Duodenal mucosa (tissue), 2 donors: ENCODE data around the gene TMEM219.
"Not testable (repeated sequence)": the region's sequence is repeated elsewhere in the genome, so short reads cannot be mapped to it uniquely, and the experiment has no call there.

Source experiments
- H3K27ac ChIP-seq: one replicate; pipeline ENCODE4 v1.7.0; 2013; ENCODE audit warnings: low read depth, low read length
- H3K27me3 ChIP-seq, 2 donors: one replicate each; pipeline ENCODE4 v1.7.0; 2013; ENCODE audit warnings: low read length in 2 of 2, control low read depth in 1 of 2; ENCODE audit not compliant: insufficient read depth in 2 of 2, control insufficient read depth in 1 of 2
- H3K36me3 ChIP-seq, 2 donors: one replicate each; pipeline ENCODE4 v1.7.0; 2013; ENCODE audit warnings: low read length in 2 of 2, control low read depth in 1 of 2; ENCODE audit not compliant: insufficient read depth in 2 of 2, control insufficient read depth in 1 of 2
- H3K4me1 ChIP-seq, 2 donors: one replicate each; pipeline ENCODE4 v1.7.0; 2013; ENCODE audit warnings: low read length in 2 of 2, control low read depth in 1 of 2; ENCODE audit not compliant: insufficient read depth in 2 of 2, control insufficient read depth in 1 of 2
- H3K4me3 ChIP-seq, 2 donors: one replicate each; pipeline ENCODE4 v1.7.0; 2013; ENCODE audit warnings: low read length in 2 of 2, low read depth in 1 of 2
- H3K9ac ChIP-seq, 2 donors: one replicate each; pipeline ENCODE4 v1.7.0; 2013; ENCODE audit warnings: low read length in 2 of 2, low read depth in 1 of 2
- H3K9me3 ChIP-seq, 2 donors: one replicate each; pipeline ENCODE4 v1.7.0; 2013; ENCODE audit warnings: low read length in 2 of 2, control low read depth in 1 of 2; ENCODE audit not compliant: control insufficient read depth in 1 of 2

Gene TMEM219

DNA sequence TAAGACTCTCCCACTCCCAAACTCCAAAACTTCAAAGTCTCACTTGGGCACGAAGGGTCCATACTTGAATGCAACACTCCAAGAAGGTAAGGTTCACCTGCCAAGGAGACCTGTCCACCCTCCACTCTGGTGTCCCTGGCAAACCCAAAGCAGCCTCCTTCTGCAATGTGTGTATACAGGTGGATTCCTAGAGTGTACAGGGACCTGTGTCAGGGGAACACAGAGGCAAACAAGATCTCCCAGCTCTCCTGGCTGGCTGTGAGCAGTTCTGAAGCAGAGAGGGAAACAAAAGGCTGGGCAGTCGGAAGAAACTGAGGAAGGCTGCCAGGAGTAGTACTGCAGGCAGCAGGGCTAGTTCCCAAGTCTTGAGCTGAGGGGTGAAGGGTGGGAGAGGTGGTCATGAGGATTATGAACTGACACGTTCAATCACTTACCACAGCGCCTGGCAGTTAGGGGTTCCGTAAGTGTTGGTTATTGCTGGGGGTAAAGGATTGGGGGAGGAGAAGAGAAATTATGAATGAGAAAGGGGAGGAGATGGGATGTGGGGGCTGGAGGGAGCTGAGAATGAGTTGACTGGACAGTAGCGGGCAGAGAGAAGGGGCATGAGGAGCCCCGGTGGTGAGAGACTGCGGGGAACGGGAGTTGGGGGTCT is 36.6 kb upstream of the TMEM219 start:
- H3K36me3 ChIP-seq = peaks cover 9 to 18% of the 10 kb centered on the region in 2 donors
- H3K9ac ChIP-seq = peak overlapping the region; percentile 68 to 84
- H3K27ac ChIP-seq = no peak overlapping the region
- no peaks in the 10 kb centered on the region for H3K9me3 ChIP-seq
- no peaks in the 10 kb centered on the region for H3K27me3 ChIP-seq
- peak overlapping the region; percentile 94 for H3K4me3 ChIP-seq
- H3K4me1 ChIP-seq = peaks cover 19 to 24% of the 10 kb centered on the region in 2 donors

GRCh38 chr16:29925781-29926710 is 35.8 kb upstream of the TMEM219 start, which contains the start of gene KCTD13:
Gene KCTD13 (minus strand): TSS chr16:29926226. CDS start chr16:29926033, 193 bp downstream.
- Histone ChIP-seq H3K27me3 (no peaks in the 10 kb centered on the region), H3K27ac (peak within 1 kb of the TSS; percentile 81), H3K4me1 (peaks cover 19 to 24% of the 10 kb centered on the region in 2 donors), H3K9me3 (no peaks in the 10 kb centered on the region), H3K9ac (peak within 1 kb of the TSS; percentile 68 to 84), H3K36me3 (peaks cover 3 to 11% of the 10 kb centered on the region in 2 donors), H3K4me3 (peak within 1 kb of the TSS; percentile 94)

DNA sequence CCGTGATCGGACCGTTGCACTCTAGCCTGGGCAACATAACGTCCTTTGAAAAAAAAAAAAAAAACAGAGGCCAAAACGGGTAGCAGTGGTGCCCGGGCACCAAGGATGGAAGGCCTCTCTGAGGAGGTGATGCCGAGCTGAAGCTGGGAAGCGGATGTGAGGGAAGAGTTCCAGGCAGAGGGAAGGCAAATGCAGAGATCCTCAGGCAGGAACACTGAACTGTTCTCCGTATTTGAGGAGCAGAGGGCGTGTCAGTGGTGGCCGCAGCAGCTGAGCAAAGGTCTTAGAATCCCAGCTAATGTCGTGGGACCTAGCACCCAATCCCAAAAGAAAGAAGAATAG is 35.2 kb upstream of the TMEM219 start:
- H3K9me3 ChIP-seq = no peaks in the 10 kb centered on the region
- H3K27me3 ChIP-seq = no peaks in the 10 kb centered on the region
- peak overlapping the region; percentile 68 to 83 for H3K9ac ChIP-seq
- peaks cover 0 to 8% of the 10 kb centered on the region in 2 donors for H3K36me3 ChIP-seq
- peak overlapping the region; percentile 94 for H3K4me3 ChIP-seq
- peaks cover 19 to 24% of the 10 kb centered on the region in 2 donors for H3K4me1 ChIP-seq
- H3K27ac ChIP-seq = peak overlapping the region; percentile 81

- Histone ChIP-seq H3K9me3 (no peaks in the 10 kb centered on the region), H3K27ac (no peak overlapping the region), H3K4me1 (peaks cover 19 to 24% of the 10 kb centered on the region in 2 donors), H3K4me3 (peak overlapping the region; percentile 94), H3K9ac (peak overlapping the region; percentile 68 to 83), H3K36me3 (peaks cover 0 to 8% of the 10 kb centered on the region in 2 donors), H3K27me3 (no peaks in the 10 kb centered on the region)
These were observed 34.6 kb upstream of the TMEM219 start for GRCh38 chr16:29927070-29927905.

GRCh38 chr16:29931750-29932149 is 30.1 kb upstream of the TMEM219 start:
- H3K4me3 ChIP-seq, H3K36me3 ChIP-seq: not testable (repeated sequence)

DNA sequence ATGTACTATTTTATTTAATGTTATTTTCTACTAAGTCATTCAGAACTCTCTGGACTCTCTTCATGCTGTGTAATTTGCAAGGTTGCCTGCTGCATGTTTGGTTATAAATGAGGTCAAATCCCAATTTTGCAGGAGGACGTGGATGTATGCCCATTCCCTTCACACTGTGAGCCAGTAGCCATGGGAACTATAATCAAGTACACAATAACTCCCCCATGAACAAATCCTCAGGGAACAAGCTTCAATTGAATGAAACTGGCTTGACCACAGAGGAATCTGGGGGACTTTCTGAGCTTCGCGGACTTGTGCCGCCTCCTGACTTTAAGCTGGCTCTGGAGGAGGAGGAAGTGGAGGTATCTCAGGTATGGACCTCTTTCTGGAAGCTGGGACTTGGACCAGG is 21.2 kb upstream of the TMEM219 start:
- Histone ChIP-seq H3K27ac (no peak overlapping the region), H3K27me3 (no peaks in the 10 kb centered on the region), H3K4me1 (peaks cover 12 to 18% of the 10 kb centered on the region in 2 donors), H3K9ac (no peak overlapping the region), H3K36me3 (no peaks in the 10 kb centered on the region), H3K4me3 (no peak overlapping the region), H3K9me3 (peaks cover 3 to 5% of the 10 kb centered on the region in 2 donors)

More at GRCh38 chr16:29931750-29932149, 30.1 kb upstream of the TMEM219 start:
- not testable (repeated sequence) for H3K27me3 ChIP-seq, H3K9ac ChIP-seq, H3K9me3 ChIP-seq, H3K27ac ChIP-seq, H3K4me1 ChIP-seq

DNA sequence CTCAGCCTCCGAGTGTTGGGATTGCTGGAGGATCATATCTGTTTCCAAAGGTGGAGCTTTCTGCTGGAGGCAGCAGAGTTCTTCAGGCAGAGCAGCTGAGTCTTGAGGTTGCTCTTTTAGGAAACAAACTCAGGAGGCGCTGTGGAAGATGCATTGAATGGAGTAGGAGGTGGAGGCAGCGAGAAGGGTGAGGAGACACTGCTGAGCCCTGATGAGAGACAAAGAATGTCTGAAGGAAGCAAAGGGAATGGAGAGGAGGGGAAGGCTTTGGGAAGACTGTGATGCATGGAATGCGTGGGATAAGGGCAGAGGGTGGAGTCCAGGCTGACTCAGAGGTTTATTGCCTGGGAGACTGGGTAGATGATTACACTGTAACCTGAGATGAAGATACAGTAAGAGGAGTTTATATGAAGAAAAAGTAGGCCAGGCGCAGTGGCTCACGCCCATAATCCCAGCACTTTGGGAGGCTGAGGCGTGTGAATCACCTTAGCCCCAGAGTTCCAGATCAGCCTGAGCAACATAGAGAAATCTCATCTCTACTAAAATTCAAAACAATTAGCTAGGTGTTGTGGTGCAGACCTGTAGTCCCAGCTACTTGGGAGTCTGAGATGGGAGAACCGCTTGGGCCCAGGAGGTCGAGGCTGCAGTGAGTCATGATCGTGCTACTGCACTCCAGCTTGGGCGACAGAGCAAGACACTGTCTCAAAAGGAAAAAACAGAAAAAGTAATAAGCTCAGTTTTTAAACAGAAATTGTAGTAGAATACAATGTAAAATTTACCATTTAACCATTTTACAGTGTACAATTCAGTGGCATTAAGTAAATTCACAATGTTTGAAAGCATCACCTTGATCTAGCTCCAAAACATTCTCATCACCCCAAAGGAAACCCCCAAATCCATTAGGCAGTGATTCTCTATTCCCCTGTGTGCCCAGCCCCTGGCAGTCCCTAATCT is 17.8 kb upstream of the TMEM219 start:
- H3K27me3 ChIP-seq = no peaks in the 10 kb centered on the region
- H3K27ac ChIP-seq = peak overlapping the region; percentile 76
- H3K9me3 ChIP-seq = peaks cover 3 to 5% of the 10 kb centered on the region in 2 donors
- H3K4me3 ChIP-seq = peak overlapping the region in 1 of 2 donors; percentile 9
- H3K9ac ChIP-seq = no peak overlapping the region
- H3K4me1 ChIP-seq = peaks cover 12 to 18% of the 10 kb centered on the region in 2 donors
- no peaks in the 10 kb centered on the region for H3K36me3 ChIP-seq

DNA sequence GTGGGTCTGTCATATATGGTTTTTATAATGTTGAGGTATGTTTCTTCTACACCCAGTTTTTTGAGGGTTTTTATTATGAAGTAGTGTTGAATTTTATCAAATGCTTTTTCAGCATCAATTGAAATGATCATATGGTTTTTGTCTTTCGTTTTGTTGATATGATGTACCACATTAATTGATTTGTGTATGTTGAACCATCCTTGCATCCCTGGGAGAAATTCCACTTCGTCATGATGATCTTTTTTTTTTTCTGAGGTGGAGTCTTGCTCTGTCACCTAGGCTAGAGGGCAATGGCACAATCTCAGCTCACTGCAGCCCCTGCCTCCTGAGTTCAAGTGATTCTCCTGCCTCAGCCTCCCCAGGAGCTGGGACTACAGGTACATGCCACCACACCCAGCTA is 14.0 kb upstream of the TMEM219 start:
- Histone ChIP-seq H3K36me3 (no peaks in the 10 kb centered on the region), H3K27ac (no peak overlapping the region), H3K9me3 (no peaks in the 10 kb centered on the region), H3K27me3 (no peaks in the 10 kb centered on the region), H3K4me3 (no peak overlapping the region), H3K9ac (no peak overlapping the region), H3K4me1 (peaks cover 12 to 18% of the 10 kb centered on the region in 2 donors)

- Histone ChIP-seq H3K27ac (no peak overlapping the region), H3K36me3 (no peaks in the 10 kb centered on the region), H3K4me1 (no peaks in the 10 kb centered on the region), H3K9me3 (no peaks in the 10 kb centered on the region), H3K27me3 (no peaks in the 10 kb centered on the region), H3K4me3 (no peak overlapping the region), H3K9ac (no peak overlapping the region)
These were observed 10.9 kb upstream of the TMEM219 start for GRCh38 chr16:29950806-29951461.
